ENCODE data around the gene AREG.

DNA sequence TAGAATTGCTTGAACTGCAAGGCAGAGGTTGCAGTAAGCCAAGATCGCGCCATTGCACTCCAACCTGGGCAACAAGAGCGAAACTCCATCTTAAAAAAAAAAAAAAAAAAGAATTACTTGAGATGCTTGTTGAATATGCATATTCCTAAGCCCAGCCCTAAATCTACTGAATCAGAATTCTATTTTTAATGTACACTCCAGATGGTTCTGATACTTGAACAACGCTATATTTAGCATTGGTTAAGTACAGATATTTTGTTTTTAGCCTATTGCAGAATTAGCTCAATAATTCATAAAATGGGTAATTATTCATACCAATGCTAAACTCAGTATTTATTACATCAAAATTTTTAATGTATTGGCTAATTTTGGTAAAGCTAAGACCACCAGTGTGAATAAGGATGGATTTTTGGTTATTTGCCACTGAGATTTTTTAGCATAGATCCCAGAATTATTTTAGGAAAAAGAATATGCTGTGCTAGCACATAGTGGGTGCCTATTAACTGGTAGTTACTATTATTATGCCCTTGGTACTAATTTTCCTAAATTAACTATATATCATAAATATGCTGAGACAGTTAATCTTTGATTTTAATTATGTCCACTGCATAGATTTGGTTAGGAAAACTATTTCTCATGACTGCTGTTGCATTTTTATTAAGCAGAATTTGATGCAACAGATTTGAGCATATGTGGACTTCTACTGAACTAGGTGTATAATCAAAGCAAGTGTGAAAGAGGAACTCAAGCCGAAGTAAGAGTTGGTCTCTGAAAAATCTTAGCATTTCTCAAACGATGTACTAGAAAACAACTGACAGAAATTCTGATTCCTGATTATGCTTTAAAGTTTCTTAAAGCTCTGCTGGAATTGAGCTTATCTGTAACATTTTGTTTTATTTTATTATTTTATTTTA, 9.2 kb downstream of the AREG start:
- TF ChIP-seq TSC22D4 (tag; IDR thresholded peaks at IDR 0.05) (no peak), MYC (IDR thresholded peaks at IDR 0.05; ENCODE audit: low read depth, low read length) (no peak), MYC (CRISPR knock-in tag; IDR thresholded peaks at IDR 0.05; ENCODE audit: borderline replicate concordance, low read depth) (no peak)
- TF ChIP-seq, protein P1, sequence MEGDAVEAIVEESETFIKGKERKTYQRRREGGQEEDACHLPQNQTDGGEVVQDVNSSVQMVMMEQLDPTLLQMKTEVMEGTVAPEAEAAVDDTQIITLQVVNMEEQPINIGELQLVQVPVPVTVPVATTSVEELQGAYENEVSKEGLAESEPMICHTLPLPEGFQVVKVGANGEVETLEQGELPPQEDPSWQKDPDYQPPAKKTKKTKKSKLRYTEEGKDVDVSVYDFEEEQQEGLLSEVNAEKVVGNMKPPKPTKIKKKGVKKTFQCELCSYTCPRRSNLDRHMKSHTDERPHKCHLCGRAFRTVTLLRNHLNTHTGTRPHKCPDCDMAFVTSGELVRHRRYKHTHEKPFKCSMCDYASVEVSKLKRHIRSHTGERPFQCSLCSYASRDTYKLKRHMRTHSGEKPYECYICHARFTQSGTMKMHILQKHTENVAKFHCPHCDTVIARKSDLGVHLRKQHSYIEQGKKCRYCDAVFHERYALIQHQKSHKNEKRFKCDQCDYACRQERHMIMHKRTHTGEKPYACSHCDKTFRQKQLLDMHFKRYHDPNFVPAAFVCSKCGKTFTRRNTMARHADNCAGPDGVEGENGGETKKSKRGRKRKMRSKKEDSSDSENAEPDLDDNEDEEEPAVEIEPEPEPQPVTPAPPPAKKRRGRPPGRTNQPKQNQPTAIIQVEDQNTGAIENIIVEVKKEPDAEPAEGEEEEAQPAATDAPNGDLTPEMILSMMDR (IDR thresholded peaks at IDR 0.05 in 2 of 3, conservative IDR thresholded peaks at IDR 0.05 in 1 of 3; ENCODE audit: insufficient read depth in 2 of 3, low read depth in 1 of 3, low read length in 3 of 3): no peak
- TF ChIP-seq, protein P2, sequence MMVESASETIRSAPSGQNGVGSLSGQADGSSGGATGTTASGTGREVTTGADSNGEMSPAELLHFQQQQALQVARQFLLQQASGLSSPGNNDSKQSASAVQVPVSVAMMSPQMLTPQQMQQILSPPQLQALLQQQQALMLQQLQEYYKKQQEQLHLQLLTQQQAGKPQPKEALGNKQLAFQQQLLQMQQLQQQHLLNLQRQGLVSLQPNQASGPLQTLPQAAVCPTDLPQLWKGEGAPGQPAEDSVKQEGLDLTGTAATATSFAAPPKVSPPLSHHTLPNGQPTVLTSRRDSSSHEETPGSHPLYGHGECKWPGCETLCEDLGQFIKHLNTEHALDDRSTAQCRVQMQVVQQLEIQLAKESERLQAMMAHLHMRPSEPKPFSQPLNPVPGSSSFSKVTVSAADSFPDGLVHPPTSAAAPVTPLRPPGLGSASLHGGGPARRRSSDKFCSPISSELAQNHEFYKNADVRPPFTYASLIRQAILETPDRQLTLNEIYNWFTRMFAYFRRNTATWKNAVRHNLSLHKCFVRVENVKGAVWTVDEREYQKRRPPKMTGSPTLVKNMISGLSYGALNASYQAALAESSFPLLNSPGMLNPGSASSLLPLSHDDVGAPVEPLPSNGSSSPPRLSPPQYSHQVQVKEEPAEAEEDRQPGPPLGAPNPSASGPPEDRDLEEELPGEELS (CRISPR knock-in tag; IDR thresholded peaks at IDR 0.05; ENCODE audit: borderline replicate concordance): no peak

Measured in K562 (cell line).